Subcutaneous abdominal adipose tissue (tissue), 5 donors: ENCODE results near the gene RCOR1.

Source experiments
- H3K27ac ChIP-seq: one replicate; pipeline ENCODE4 v1.7.0; 2013; ENCODE audit warnings: low read depth, mild to moderate bottlenecking, inconsistent platforms, low read length, moderate library complexity
- H3K27me3 ChIP-seq, 5 donors: one replicate each; pipeline ENCODE4 v1.7.0; 2013; ENCODE audit warnings: low read length in 5 of 5, inconsistent platforms in 1 of 5; ENCODE audit not compliant: control insufficient read depth in 5 of 5, insufficient read depth in 4 of 5
- H3K36me3 ChIP-seq, 5 donors: one replicate each; pipeline ENCODE4 v1.7.0; 2013; ENCODE audit warnings: low read length in 5 of 5; ENCODE audit not compliant: control insufficient read depth in 5 of 5, insufficient read depth in 5 of 5
- H3K4me1 ChIP-seq, 5 donors: one replicate each; pipeline ENCODE4 v1.7.0; 2013; ENCODE audit warnings: low read length in 5 of 5, mild to moderate bottlenecking in 3 of 5, moderate library complexity in 1 of 5; ENCODE audit not compliant: control insufficient read depth in 5 of 5, insufficient read depth in 5 of 5
- H3K4me3 ChIP-seq, 5 donors: one replicate each; pipeline ENCODE4 v1.7.0; 2013; ENCODE audit warnings: low read length in 5 of 5, low read depth in 1 of 5
- H3K9ac ChIP-seq, 5 donors: one replicate each; pipeline ENCODE4 v1.7.0; 2013; ENCODE audit warnings: low read length in 5 of 5, mild to moderate bottlenecking in 4 of 5, moderate library complexity in 3 of 5
- H3K9me3 ChIP-seq, 5 donors: one replicate each; pipeline ENCODE4 v1.7.0; 2013; ENCODE audit warnings: low read length in 5 of 5; ENCODE audit not compliant: control insufficient read depth in 5 of 5
- donor health status: healthy.
- donor health status: healthy.
- donor health status: healthy.
- donor health status: healthy.
- donor health status: healthy.

Gene RCOR1

GRCh38 chr14:102708494-102708893, 116.0 kb downstream of the RCOR1 start:
- H3K27ac ChIP-seq, result no peak overlapping the region
- no peak overlapping the region for H3K9ac ChIP-seq

GRCh38 chr14:102711207-102711606, 118.8 kb downstream of the RCOR1 start:
- no peak overlapping the region for H3K9ac ChIP-seq
- no peak overlapping the region for H3K4me3 ChIP-seq
- no peak overlapping the region for H3K27ac ChIP-seq
- peaks cover 16 to 46% (median 20%) of the 10 kb centered on the region in 5 donors for H3K36me3 ChIP-seq
- H3K4me1 ChIP-seq, result no peaks in the 10 kb centered on the region
- no peaks in the 10 kb centered on the region for H3K27me3 ChIP-seq
- H3K9me3 ChIP-seq, result peaks cover 0 to 2% (median 0%) of the 10 kb centered on the region in 5 donors

More at GRCh38 chr14:102708494-102708893, 116.0 kb downstream of the RCOR1 start:
- H3K4me3 ChIP-seq, result no peak overlapping the region
- peaks cover 10 to 33% (median 13%) of the 10 kb centered on the region in 5 donors for H3K36me3 ChIP-seq
- no peaks in the 10 kb centered on the region for H3K4me1 ChIP-seq
- H3K27me3 ChIP-seq, result no peaks in the 10 kb centered on the region
- peaks cover 0 to 8% (median 2%) of the 10 kb centered on the region in 5 donors for H3K9me3 ChIP-seq

- H3K27me3 ChIP-seq, result no peaks in the 10 kb centered on the region
- no peak overlapping the region for H3K27ac ChIP-seq
- no peak overlapping the region for H3K9ac ChIP-seq
- H3K4me1 ChIP-seq, result no peaks in the 10 kb centered on the region
- H3K36me3 ChIP-seq, result peaks cover 16 to 46% (median 23%) of the 10 kb centered on the region in 5 donors
- no peaks in the 10 kb centered on the region for H3K9me3 ChIP-seq
- no peak overlapping the region for H3K4me3 ChIP-seq
Measured at GRCh38 chr14:102711946-102712345, 119.5 kb downstream of the RCOR1 start.

GRCh38 chr14:102717276-102717675, 124.8 kb downstream of the RCOR1 start:
- Histone ChIP-seq H3K4me1 (no peaks in the 10 kb centered on the region), H3K27ac (no peak overlapping the region), H3K4me3 (no peak overlapping the region), H3K27me3 (no peaks in the 10 kb centered on the region), H3K9ac (no peak overlapping the region), H3K9me3 (no peaks in the 10 kb centered on the region), H3K36me3 (peaks cover 22 to 51% (median 31%) of the 10 kb centered on the region in 5 donors)

- no peak overlapping the region for H3K9ac ChIP-seq
- peaks cover 0 to 11% (median 0%) of the 10 kb centered on the region in 5 donors for H3K4me1 ChIP-seq
- no peaks in the 10 kb centered on the region for H3K27me3 ChIP-seq
- H3K9me3 ChIP-seq, result no peaks in the 10 kb centered on the region
- H3K27ac ChIP-seq, result no peak overlapping the region
- no peak overlapping the region for H3K4me3 ChIP-seq
- H3K36me3 ChIP-seq, result peaks cover 15 to 80% (median 64%) of the 10 kb centered on the region in 5 donors
Measured at GRCh38 chr14:102722646-102723045, 130.2 kb downstream of the RCOR1 start.

GRCh38 chr14:102723650-102724049, 131.2 kb downstream of the RCOR1 start:
- H3K36me3 ChIP-seq, result peaks cover 15 to 80% (median 66%) of the 10 kb centered on the region in 5 donors
- peaks cover 0 to 12% (median 0%) of the 10 kb centered on the region in 5 donors for H3K4me1 ChIP-seq
- no peaks in the 10 kb centered on the region for H3K9me3 ChIP-seq
- no peak overlapping the region for H3K9ac ChIP-seq
- H3K4me3 ChIP-seq, result no peak overlapping the region
- H3K27me3 ChIP-seq, result no peaks in the 10 kb centered on the region
- H3K27ac ChIP-seq, result no peak overlapping the region

- Histone ChIP-seq H3K36me3 (peaks cover 15 to 85% (median 65%) of the 10 kb centered on the region in 5 donors), H3K4me1 (peaks cover 0 to 12% (median 0%) of the 10 kb centered on the region in 5 donors), H3K27ac (no peak overlapping the region), H3K27me3 (no peaks in the 10 kb centered on the region), H3K4me3 (no peak overlapping the region), H3K9me3 (no peaks in the 10 kb centered on the region), H3K9ac (no peak overlapping the region)
Measured at GRCh38 chr14:102726191-102726949, 133.9 kb downstream of the RCOR1 start.

GRCh38 chr14:102727336-102728095, 135.1 kb downstream of the RCOR1 start:
- Histone ChIP-seq H3K4me3 (no peak overlapping the region), H3K4me1 (peaks cover 0 to 12% (median 0%) of the 10 kb centered on the region in 5 donors), H3K9me3 (no peaks in the 10 kb centered on the region), H3K27ac (no peak overlapping the region), H3K27me3 (no peaks in the 10 kb centered on the region), H3K36me3 (peaks cover 4 to 78% (median 58%) of the 10 kb centered on the region in 5 donors), H3K9ac (no peak overlapping the region)

- H3K9me3 ChIP-seq, result no peaks in the 10 kb centered on the region
- no peaks in the 10 kb centered on the region for H3K27me3 ChIP-seq
- H3K27ac ChIP-seq, result no peak overlapping the region
- peaks cover 4 to 75% (median 54%) of the 10 kb centered on the region in 5 donors for H3K36me3 ChIP-seq
- H3K4me3 ChIP-seq, result no peak overlapping the region
- no peak overlapping the region for H3K9ac ChIP-seq
- peaks cover 0 to 12% (median 0%) of the 10 kb centered on the region in 5 donors for H3K4me1 ChIP-seq
Measured at GRCh38 chr14:102728501-102728900, 136.1 kb downstream of the RCOR1 start.

- H3K9ac ChIP-seq, result no peak overlapping the region
- no peaks in the 10 kb centered on the region for H3K9me3 ChIP-seq
- no peaks in the 10 kb centered on the region for H3K27me3 ChIP-seq
- peaks cover 0 to 71% (median 49%) of the 10 kb centered on the region in 5 donors for H3K36me3 ChIP-seq
- H3K4me3 ChIP-seq, result no peak overlapping the region
- H3K4me1 ChIP-seq, result peaks cover 0 to 12% (median 0%) of the 10 kb centered on the region in 5 donors
- H3K27ac ChIP-seq, result no peak overlapping the region
Measured at GRCh38 chr14:102729268-102729667, 136.8 kb downstream of the RCOR1 start.
